MCF 10A (cell line): ENCODE measurements around the gene BICD2. TPM values are rescaled to one million over a fixed set of nuclear protein-coding genes. Genes with fewer than 3 reads are reported as not detected.

Experiments used
- BruUV-seq: library from RNA; stranded (reverse); fragments of 400-500 nt; replicated peaks from 2 replicates; lab custom pipeline; 2021; lab: Mats Ljungman, UMichigan
- CTCF ChIA-PET: fragments of 300-600 bp; sonication (Branson Sonifier 250); formaldehyde crosslinking; extraction: SDS; loops from one replicate; lab custom pipeline; 2021; ENCODE audit warnings: antibody characterized with exemption, inconsistent platforms; lab: Yijun Ruan, JAX
- POLR2A ChIA-PET: fragments of 300-600, 350-650 bp; sonication (Branson Sonifier 250); formaldehyde crosslinking; extraction: SDS; loops from one replicate; lab custom pipeline; 2020; ENCODE audit warnings: antibody characterized with exemption, inconsistent platforms; lab: Yijun Ruan, JAX
- DNase-seq: peaks from one replicate; pipeline ENCODE4 v3.0.0-alpha.2; 2018; ENCODE audit not compliant: unreplicated experiment
- H3K27ac Mint-ChIP-seq: one replicate; pipeline ENCODE4 v1.8.0; 2022; ENCODE audit warnings: mild to moderate bottlenecking, low read depth, mixed read lengths; ENCODE audit not compliant: unreplicated experiment
- H3K27me3 Mint-ChIP-seq: one replicate; pipeline ENCODE4 v1.8.0; 2022; ENCODE audit warnings: mixed read lengths; ENCODE audit not compliant: insufficient read depth, unreplicated experiment
- H3K36me3 Mint-ChIP-seq: one replicate; pipeline ENCODE4 v1.8.0; 2022; ENCODE audit warnings: mild to moderate bottlenecking, moderate library complexity, mixed read lengths; ENCODE audit not compliant: insufficient read depth, unreplicated experiment
- H3K4me1 Mint-ChIP-seq: one replicate; pipeline ENCODE4 v1.8.0; 2022; ENCODE audit warnings: mixed read lengths; ENCODE audit not compliant: insufficient read depth, unreplicated experiment
- H3K4me3 Mint-ChIP-seq: one replicate; pipeline ENCODE4 v1.8.0; 2022; ENCODE audit warnings: mild to moderate bottlenecking, moderate library complexity, mixed read lengths; ENCODE audit not compliant: unreplicated experiment
- H3K9me3 Mint-ChIP-seq: one replicate; pipeline ENCODE4 v1.8.0; 2022; ENCODE audit warnings: mixed read lengths; ENCODE audit not compliant: unreplicated experiment
- CTCF ChIP-seq: fragments of 200-600 bp; IDR thresholded peaks from one replicate; pipeline ENCODE4 v1.8.0; 2022; ENCODE audit warnings: antibody characterized with exemption, mild to moderate bottlenecking; ENCODE audit not compliant: unreplicated experiment
- intact Hi-C: fragments of 100-400 bp; cut with micrococcal nuclease; formaldehyde crosslinking; loops from 2 replicates; pipeline ENCODE4 v1.14.1; 2022
- total RNA-seq: library from RNA; stranded (reverse); gene quantifications from 2 replicates; pipeline ENCODE4 v1.2.3, GENCODE V29; 2022

The BICD2 gene
- total RNA-seq, 1 experiment from 2014 or later, result 23.5 TPM

- Mint-ChIP-seq H3K4me3 (peak overlapping the region; percentile 74), H3K27me3 (no peaks in the 10 kb centered on the region), H3K4me1 (peaks cover 16% of the 10 kb centered on the region), H3K9me3 (no peaks in the 10 kb centered on the region), H3K36me3 (peaks cover 25% of the 10 kb centered on the region), H3K27ac (no peak overlapping the region)
- no peak for TF ChIP-seq CTCF
- CTCF ChIA-PET, result interaction anchor here (0.6 to 1.3 kb wide), 6 partner anchors 13 to 1634 kb away, joined by 3 to 4 read pairs (median 3); no protein-coding TSS in a partner anchor
- no peak for DNase-seq
- no TSS peak for BruUV-seq
- intact Hi-C loops, result no loop called here
- POLR2A ChIA-PET, result interaction anchor here (0.8 kb wide), 1 partner anchor 13 kb away, joined by 5 read pairs; no protein-coding TSS in a partner anchor
These were observed 97.6 kb downstream of the BICD2 start for GRCh38 chr9:92666912-92667532.

- H3K4me1 Mint-ChIP-seq, result peaks cover 16% of the 10 kb centered on the region
- BruUV-seq, result no TSS peak
- TF ChIP-seq CTCF, result no peak
- intact Hi-C loops, result no loop called here
- no peaks in the 10 kb centered on the region for H3K27me3 Mint-ChIP-seq
- H3K9me3 Mint-ChIP-seq, result no peaks in the 10 kb centered on the region
- no peak overlapping the region for H3K27ac Mint-ChIP-seq
- H3K4me3 Mint-ChIP-seq, result no peak overlapping the region
- ChIA-PET CTCF (interaction anchor here (0.6 to 1.3 kb wide), 5 partner anchors 12 to 338 kb away, joined by 3 to 4 read pairs (median 3); no protein-coding TSS in a partner anchor), POLR2A (interaction anchor here (1.3 to 2.1 kb wide), 2 partner anchors 11 to 98 kb away, joined by 3 to 9 read pairs; no protein-coding TSS in a partner anchor)
- H3K36me3 Mint-ChIP-seq, result peaks cover 18% of the 10 kb centered on the region
- no peak for DNase-seq
These were observed 98.4 kb downstream of the BICD2 start for GRCh38 chr9:92666236-92666635.

GRCh38 chr9:92665836-92666235 is 98.8 kb downstream of the BICD2 start:
- no peak for TF ChIP-seq CTCF
- DNase-seq, result no peak
- Mint-ChIP-seq H3K4me3 (no peak overlapping the region), H3K4me1 (peaks cover 16% of the 10 kb centered on the region), H3K27ac (no peak overlapping the region), H3K9me3 (no peaks in the 10 kb centered on the region), H3K36me3 (peaks cover 16% of the 10 kb centered on the region), H3K27me3 (no peaks in the 10 kb centered on the region)
- no TSS peak for BruUV-seq
- CTCF ChIA-PET, result interaction anchor here (0.6 to 1.2 kb wide), 5 partner anchors 12 to 337 kb away, joined by 3 to 4 read pairs (median 3); no protein-coding TSS in a partner anchor
- POLR2A ChIA-PET, result interaction anchor here (0.6 to 2.1 kb wide), 3 partner anchors 11 to 310 kb away, joined by 3 to 9 read pairs (median 3); no protein-coding TSS in a partner anchor
- intact Hi-C loops, result no loop called here

- peaks cover 24% of the 10 kb centered on the region for H3K36me3 Mint-ChIP-seq
- H3K9me3 Mint-ChIP-seq, result no peaks in the 10 kb centered on the region
- ChIA-PET CTCF (no interaction called here), POLR2A (interaction anchor here (2.1 kb wide), 1 partner anchor 10 kb away, joined by 9 read pairs; no protein-coding TSS in a partner anchor)
- H3K4me3 Mint-ChIP-seq, result no peak overlapping the region
- intact Hi-C loops, result no loop called here
- H3K4me1 Mint-ChIP-seq, result peaks cover 16% of the 10 kb centered on the region
- no TSS peak for BruUV-seq
- no peaks in the 10 kb centered on the region for H3K27me3 Mint-ChIP-seq
- peak overlapping the region; percentile 32 for H3K27ac Mint-ChIP-seq
- DNase-seq, result no peak
- TF ChIP-seq CTCF, result no peak
These were observed 100.1 kb downstream of the BICD2 start for GRCh38 chr9:92664394-92665152.
